GM12892 (cell line): ENCODE measurements around the gene TP73.

Source experiments
- POLR2A ChIP-seq: IDR thresholded peaks from 2 replicates; pipeline ENCODE4 v1.6.1; 2011; ENCODE audit warnings: low read depth, low read length, control low read depth
- POLR2AphosphoS5 ChIP-seq: IDR thresholded peaks from 2 replicates; pipeline ENCODE4 v1.6.1; 2011; ENCODE audit warnings: low read depth, low read length, control low read depth
- TAF1 ChIP-seq: IDR thresholded peaks from 2 replicates; pipeline ENCODE4 v1.6.1; 2011; ENCODE audit warnings: low read depth, mild to moderate bottlenecking, control low read depth, low read length, borderline replicate concordance

GRCh38 chr1:3652548-3653285 is 401 bp downstream of the TP73 start:
- TF ChIP-seq POLR2A, result peak; percentile 22; the same call in 1 of the 2 replicates
- no peak for TF ChIP-seq TAF1
- no peak for TF ChIP-seq POLR2AphosphoS5
